ENCODE data around the gene SNRPA.
A peak's percentile ranks its signal among the peaks of the same experiment; 100 is the strongest.

Gene SNRPA

DNA sequence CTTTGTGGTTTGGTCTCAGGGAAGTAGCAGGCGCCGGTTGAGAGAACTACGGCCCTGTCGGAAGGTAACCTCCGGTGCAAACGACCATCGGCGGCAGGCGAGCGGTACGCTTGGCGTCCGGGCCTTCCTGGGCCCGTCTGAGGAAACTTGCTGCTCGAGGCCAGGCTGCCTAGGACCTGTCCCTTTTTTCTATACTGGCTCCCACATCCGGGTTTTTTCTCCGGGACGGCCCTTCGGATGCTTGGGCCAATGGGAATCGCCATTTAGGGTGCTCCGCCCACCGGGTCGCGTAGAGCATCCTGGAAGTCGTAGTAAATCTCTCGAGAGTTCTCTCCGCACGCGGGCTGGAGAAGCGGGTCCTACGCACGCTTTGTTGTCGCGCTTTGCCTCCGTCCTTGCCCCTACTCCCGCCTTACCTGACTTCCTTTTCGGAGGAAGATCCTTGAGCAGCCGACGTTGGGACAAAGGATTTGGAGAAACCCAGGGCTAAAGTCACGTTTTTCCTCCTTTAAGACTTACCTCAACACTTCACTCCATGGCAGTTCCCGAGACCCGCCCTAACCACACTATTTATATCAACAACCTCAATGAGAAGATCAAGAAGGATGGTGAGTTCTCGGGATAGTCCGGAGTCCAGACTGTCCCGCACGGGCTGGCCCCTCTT, at the start of gene SNRPA:
TSS of gene SNRPA (plus strand) at position 330 of the 664 bp plus-strand sequence. CDS start at position 536, 206 bp downstream.
- peak; percentile 97 for DNase-seq (ENCODE audit: low read depth)

DNA sequence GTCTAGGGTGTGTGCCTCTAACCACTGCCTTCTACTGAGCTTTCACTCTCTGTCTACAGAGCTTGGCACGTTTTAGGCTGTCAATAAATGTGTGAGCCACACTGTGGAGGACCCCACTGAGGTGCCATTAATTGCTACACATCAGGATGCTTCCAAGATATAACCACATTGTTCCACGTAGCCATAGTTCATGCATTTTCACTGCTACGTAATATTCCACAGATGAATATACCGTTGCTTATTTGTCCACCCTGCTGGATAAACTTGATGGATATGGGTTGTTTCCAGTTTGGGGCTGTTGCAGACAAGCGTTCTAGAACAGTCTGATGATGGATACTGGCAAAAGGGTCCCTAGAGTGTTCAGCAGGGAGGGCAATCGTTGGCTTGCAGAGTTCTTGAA, 49.2 kb upstream of the SNRPA start:
- DNase-seq (ENCODE audit: low read depth): no peak

DNA sequence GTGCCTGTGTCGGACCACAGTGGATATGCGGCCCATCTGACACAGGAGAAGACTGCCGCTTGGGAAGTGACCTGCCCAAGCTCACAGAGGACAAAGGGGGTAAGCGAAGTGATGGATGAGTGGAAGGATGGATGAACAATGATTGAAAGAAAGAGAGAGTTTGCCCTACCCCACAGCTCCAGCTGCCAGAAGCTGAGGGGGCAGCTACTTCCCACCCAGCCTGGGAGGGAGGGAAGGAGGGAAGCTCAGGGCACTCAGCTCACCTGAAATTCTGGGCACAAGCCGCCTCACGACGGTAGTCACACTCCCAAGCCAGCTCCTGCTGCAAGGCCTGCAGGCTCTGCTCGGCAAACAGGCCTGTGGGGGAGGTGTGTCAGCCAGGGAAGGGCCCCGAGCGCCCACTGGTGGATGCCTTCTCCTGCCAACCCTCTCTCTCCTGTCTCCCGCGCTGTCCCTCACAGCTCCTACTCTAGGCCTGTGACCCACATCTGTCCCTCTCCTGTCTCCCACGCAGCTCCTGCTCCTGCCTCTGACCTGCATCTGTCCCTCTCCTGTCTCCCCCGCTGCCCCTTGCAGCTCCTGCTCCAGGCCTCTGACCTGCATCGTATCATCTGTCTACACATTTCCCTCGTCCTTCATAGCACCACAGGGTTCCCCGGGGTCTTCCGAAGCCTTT, 48.5 kb upstream of the SNRPA start:
- DNase-seq (ENCODE audit: low read depth): no peak

DNA sequence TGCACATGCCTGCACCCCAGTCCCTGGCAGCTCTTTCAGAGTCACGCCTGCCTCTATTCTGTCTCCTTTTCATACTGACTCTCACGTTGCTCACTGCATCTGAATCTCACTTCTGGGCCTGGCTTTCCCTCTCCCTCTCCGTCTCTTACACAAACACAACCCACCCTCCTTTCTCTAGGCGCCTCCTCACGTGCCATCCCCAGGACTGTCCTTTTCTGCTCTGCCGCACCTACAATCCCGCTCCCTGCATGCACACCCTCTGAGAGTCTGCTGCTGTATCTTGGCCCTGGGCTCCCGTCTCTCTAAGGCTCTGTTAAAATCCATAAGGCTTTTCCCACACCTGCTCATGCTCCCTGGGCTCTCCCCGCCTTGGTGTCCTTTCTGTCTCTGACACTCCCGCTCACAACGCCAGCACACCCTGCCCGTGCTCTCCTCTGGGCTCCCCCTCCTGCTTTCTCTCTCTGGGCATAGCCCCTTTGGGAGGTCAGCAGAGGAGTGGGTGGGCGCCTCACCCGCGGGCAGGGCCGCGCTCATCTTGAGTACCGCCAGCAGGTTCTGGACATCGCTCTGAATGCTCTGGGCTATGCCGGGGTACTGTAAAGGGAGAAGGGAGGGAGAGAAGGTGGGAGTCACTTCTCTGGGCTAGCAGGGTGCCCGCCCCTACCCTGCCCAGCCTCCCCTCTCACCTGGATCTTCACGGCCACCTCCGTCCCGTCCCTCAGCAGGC, 47.8 kb upstream of the SNRPA start:
- no peak for DNase-seq (ENCODE audit: low read depth)

DNA sequence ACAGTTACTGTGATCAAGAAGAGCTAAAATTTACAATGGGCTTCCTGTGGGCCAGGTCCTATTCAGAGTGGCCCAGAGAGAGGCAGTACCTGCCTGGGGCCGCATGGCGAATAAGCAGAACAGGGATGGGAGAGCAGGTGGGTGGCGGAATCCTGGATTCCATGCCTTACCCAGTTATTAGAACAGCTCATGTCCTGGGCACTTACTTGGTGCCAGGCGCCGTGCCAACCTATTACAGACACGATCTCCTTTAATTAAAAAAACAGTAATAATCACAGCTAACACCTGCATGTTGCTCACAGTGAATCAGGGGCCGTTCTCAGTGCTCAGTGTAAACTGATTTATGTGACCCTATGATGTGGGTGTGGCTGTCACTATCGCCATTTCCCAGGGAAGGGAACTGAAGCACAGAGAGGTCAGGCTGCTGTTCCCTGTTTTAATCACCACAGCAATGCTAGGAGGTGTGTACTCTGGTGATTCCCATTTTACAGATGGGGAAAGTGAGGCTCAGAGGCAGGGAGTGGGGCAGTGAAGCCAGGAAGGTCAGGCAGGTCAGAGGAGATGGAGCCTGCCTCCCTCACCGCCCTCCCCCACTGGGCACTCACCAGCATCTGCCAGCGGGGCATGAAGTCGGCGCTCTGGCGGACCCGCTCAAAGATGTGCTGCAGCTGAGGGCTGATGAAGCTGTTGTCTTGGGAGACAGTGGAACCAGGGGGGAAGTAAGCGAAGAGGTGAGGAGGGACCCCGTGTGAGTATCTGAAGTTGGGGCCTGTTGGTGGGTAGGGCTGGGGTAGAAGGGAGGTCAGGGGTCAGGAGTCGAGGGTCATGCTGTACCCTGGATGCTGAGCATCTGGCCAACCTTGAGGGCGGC, 46.3 kb upstream of the SNRPA start:
- DNase-seq (ENCODE audit: low read depth): no peak

DNA sequence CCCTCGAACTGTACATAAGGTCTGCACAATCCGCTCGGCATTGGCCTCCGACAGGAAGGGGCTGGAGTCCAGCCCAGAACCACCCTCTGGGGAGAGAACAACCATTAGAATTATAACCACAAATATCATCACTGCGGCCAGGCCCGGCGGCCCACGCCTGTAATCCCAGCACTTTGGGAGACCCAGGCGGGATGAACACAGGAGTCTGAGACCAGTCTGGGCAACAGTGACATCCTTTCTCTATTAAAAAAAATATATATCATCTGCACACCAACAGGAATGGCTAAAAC, 45.7 kb upstream of the SNRPA start:
- peak; percentile 59 for DNase-seq (ENCODE audit: low read depth)

DNA sequence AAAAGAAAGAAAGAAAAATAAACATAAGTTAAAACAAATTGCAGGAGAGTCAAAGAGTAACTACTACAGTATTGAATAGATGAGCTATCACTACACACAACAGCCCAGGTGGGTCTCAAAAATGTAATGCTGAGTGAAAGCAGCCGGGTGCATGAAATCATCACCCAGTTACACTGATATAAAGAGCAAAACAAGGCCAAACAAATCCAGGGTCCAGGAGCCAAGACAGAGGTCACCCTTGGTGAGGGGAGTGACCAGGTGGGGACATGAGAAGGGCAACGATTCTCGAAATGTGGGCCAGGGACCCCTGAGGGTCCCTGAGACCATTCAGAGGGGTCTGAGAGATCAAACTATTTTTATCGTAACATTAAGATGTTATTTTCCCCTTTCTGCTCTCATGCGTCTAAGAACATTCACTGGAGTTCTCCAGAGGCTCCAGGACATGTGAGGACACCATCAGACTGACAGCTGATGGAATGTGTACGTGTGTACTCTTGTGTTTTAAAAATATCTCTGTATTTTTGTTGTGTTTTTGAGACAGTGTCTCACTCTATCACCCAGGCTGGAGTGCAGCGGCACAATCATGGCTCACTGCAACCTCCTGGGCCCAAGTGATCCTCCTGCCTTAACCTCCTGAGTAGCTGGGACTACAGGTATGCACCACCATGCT, 44.9 kb upstream of the SNRPA start:
- no peak for DNase-seq (ENCODE audit: low read depth)

DNA sequence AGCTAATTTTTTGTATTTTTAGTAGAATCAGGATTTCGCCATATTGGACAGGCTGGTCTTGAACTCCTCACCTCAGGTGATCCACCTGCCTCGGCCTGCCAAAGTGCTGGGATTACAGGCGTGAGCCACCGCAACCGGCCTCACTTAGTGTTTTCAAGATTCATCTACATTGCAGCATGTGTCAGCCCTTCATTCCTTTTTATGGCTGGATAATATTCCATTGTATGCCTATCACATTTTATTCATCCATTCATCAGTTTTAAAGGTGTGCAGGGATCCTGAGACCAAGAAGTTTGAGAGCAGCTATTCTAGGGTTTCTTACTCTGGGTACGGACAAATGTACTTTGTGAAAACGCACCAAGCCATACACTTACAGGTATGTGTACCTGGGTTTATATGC, 43.4 kb upstream of the SNRPA start:
- no peak for DNase-seq (ENCODE audit: low read depth)

DNA sequence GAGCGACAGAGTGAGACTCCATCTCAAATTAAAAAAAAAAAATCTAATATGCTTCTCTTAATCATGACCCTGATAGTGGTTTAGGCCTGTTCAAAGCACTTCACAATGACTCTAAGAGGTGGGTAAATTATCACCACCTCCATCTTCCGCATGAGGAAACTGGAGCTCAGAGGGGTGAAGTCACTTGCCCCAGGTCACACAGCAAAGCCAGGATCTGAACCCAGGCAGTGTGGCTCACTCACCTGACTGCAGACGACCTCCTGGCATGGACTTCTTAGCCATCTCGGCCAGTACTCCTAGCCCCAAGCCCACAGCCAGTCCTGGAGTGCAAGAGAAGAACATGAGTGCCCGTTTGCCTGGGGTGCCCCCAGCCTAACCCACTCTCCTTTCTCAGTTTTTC, 41.2 kb upstream of the SNRPA start:
- DNase-seq (ENCODE audit: low read depth): no peak

DNA sequence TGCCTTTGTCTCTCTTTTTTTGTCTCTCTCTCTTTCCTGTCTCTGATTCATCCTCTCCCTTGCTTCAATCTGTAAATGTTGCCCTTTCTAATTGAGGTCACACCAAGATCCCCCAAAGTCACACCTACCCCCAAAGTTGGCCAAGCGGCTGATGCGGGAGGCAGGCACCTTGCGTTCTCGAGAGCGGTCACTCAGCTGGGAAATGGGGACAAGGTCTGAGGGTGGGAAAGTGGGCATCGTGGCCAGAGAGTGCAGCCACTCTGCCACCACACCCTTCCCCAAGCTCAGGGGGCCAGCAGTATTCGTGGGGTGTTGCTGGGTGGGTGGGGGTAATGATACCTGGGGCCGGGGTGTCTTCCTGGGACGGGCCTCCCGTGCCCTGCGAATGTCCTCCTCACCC, 37.1 kb upstream of the SNRPA start:
- DNase-seq (ENCODE audit: low read depth): no peak

DNA sequence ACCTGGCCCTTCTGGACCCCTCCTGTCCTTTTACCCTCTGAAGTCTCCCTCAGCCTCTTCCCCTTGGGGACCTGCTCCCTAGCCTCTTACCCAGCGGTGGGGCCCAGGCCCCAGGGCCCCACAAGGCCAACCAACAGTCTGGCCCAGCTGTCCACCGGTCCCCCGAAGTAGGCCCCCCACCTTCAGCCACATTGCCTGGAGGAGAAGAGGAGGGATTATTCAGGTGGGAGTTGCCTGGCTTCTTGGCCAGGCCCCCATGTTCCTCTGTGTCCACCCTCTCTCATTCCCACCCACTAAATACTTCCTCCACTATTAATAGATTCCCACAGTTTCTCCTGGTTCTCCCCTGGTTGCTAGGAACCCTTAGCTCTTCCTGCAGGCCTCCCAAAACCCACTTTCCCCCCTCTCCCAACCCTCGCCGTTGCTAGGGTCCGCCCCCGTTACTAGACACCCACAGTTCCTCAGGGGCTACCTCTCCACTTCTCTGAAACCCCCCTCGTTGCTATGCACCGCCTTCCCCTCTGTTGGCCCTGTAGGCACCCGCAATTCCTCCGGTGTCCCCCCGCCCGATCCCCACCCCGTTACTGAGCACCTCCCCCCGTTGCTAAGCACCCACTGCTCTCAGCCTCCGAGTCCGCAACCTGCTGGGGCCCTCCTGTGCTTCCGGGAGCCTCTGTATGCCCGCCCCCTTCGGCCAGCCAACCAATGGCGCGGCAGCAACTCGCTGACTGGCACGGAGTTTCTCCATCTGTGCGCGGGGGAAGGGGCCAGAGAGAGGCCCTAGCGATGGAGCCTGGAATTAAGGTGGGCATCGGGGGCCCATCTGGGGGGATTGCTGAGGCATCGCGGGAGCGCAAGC, 36.3 kb upstream of the SNRPA start:
- peak; percentile 85 for DNase-seq (ENCODE audit: low read depth)

DNA sequence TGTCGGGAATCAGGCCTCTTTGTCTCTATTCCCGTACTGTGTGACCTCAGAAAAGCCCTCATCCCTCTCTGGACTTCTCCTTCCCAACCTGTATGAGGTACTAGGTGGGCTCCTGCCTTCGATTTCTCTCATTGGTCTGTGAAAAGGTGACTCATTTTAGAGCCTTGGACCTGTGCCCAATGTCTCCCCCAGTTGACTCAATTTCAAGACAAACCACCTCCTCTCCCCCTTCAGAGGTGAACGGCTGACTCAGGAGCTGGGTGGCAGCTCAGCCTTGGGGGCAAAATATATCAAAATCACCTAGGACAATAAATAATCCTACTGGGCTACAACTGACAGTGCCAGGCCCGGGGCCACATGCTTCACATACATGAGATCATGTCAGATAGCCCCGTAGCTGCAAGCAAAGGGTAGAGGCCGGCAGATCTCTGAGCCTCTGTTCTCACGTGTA, 34.9 kb upstream of the SNRPA start:
- DNase-seq (ENCODE audit: low read depth): no peak

DNA sequence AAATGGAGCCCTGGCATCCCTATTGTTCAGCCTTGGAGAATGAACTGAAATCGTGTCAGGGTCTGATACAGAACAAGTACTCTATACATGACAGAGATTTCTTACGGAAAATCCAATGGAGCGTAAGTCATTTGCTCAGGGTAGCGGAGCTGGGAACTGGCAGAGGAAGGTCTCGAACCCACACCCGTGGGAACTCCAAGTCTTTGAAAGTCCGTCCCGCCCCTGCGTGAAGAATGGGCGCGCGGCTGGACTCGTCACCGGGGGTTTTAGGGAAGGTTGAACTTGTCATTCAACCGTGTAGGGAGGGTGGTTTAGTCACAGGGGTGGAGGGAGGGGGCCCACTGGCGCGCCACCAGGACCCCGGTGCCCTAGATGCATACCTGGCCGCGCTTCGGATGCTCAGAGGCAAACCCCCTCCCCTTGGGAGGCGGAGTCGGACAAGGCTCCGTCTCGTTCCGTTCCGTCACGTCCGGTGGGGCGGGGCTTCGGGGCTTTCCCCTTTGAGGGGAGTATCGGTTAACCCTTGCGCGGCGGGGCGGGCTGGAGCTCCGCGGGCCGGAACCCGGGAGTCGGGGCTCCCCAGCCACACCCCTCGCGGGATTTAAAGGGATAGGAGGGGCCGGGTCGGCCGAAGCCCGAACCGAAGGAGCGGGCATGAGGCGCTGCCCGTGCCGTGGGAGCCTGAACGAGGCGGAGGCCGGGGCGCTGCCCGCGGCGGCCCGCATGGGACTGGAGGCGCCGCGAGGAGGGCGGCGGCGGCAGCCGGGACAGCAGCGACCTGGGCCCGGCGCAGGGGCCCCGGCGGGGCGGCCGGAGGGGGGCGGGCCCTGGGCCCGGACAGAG, 34.3 kb upstream of the SNRPA start, which contains the start of the genes COQ8B and ITPKC:
TSS of gene COQ8B (minus strand) at position 405 of the 843 bp plus-strand sequence. CDS start 2,254 bp downstream, outside the sequence.
TSS of gene ITPKC (plus strand) at position 631 of the 843 bp plus-strand sequence. CDS start at position 655, 24 bp downstream.
- peak; percentile 97 for DNase-seq (ENCODE audit: low read depth)

DNA sequence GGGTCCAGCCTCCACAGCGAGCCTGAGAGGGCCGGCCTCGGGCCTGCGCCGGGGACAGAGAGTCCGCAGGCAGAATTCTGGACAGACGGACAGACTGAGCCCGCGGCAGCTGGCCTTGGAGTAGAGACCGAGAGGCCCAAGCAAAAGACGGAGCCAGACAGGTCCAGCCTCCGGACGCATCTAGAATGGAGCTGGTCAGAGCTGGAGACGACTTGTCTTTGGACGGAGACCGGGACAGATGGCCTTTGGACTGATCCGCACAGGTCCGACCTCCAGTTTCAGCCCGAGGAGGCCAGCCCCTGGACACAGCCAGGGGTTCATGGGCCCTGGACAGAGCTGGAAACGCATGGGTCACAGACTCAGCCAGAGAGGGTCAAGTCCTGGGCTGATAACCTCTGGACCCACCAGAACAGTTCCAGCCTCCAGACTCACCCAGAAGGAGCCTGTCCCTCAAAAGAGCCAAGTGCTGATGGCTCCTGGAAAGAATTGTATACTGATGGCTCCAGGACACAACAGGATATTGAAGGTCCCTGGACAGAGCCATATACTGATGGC, 33.6 kb upstream of the SNRPA start:
- DNase-seq (ENCODE audit: low read depth): no peak

DNA sequence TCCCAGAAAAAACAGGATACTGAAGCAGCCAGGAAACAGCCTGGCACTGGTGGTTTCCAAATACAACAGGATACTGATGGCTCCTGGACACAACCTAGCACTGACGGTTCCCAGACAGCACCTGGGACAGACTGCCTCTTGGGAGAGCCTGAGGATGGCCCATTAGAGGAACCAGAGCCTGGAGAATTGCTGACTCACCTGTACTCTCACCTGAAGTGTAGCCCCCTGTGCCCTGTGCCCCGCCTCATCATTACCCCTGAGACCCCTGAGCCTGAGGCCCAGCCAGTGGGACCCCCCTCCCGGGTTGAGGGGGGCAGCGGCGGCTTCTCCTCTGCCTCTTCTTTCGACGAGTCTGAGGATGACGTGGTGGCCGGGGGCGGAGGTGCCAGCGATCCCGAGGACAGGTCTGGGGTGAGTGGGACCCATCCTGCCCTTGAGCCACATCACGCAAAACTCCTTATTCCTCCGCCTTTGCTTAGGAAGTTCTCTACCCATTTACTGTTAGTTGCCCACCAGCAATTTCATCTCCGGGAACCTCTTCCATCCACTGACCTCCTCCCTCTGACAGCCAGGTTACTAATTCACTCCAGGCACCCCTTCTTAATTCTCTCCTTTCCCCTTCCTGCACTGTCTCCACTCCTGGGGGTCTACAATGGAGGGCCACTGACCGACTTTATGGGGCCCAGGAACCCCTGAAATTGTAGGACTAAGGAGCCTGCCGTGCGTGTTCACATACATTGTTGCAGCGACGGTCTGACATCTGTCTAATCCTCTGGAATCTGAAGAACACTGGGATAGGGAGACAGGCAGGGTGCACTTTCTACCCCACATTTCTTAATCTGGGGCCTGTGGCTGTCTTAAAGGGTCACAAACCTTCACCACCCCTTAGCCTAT, 32.9 kb upstream of the SNRPA start:
- DNase-seq (ENCODE audit: low read depth): no peak

DNA sequence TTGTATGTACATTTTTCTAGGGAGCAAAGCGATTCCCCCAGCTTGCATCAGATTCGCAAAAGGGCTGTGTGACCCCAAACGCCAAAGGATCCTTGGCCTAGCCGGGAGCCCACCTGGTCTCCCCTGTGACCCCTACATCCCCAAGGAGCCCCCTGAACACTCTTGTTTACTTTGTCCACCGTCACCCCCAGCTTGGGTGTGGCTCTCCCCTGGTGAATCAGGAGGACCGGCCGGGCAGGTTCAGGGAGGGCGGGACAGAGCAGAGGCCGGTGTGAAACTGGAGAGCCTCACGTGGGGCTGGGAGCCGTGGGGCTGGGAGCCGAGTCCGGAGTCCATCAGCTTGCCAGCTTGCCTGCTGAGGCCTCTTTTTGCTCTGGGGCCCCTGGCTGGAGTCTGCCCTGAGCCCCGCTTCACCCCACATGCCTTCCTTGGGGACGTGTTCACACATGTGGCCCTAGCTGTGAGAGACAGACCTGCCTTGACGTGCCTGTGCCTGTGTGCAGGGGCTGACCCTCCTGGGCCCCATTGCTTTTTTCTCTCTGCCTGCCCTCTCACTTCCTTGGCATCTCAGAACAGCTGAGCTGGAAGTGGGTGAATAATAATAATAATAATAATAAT, 32.1 kb upstream of the SNRPA start:
- DNase-seq (ENCODE audit: low read depth): no peak

DNA sequence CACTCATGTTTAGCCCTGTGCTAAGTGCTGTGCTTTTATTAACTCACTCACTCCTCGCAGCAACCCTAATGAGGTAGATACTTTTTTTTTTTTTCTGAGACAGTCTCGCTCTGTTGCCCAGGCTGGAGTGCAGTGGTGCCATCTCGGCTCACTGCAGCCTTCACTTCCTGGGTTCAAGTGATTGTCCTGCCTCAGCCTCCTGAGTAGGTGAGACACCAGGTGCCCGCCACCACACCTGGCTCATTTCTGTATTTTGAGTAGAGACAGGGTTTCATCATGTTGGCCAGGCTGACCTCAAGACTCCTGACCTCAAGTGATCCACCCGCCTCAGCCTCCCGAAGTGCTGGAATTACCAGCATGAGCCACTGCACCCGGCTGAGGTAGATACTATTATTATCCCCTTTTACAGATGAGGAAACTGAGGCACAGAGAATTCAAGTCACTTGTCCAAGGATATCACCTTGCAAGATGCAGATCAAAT, 31.5 kb upstream of the SNRPA start:
- DNase-seq (ENCODE audit: low read depth): no peak

DNA sequence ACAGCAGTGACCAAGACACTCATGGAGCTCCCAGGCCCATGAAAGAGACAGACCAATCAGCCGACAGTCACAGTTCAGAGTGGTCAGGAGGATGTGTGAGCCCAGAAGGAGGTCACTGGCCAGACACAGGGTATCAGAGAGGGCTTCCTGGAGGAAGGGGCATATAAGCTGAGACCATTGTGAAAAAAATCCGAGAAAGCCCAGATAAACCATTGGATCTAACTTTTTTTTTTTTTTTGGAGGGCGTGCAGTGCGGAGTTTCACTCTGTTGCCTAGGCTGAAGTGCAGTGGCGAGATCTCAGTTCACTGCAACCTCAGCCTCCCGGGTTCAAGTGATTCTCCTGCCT, 29.9 kb upstream of the SNRPA start:
- no peak for DNase-seq (ENCODE audit: low read depth)
